ENCODE data around the gene WDR20.

WDR20 gene

GRCh38 chr14:102196902-102197230 is 57.2 kb downstream of the WDR20 start:
- no peak for DNase-seq (ENCODE audit: low read depth, low spot score)

- no peak for DNase-seq (ENCODE audit: low read depth, low spot score)
Measured at GRCh38 chr14:102197317-102197853, 57.7 kb downstream of the WDR20 start.

GRCh38 chr14:102200690-102201352 is 61.1 kb downstream of the WDR20 start:
- no peak for DNase-seq (ENCODE audit: low read depth, low spot score)

- no peak for DNase-seq (ENCODE audit: low read depth, low spot score)
Measured at GRCh38 chr14:102201353-102201738, 61.6 kb downstream of the WDR20 start.

GRCh38 chr14:102201776-102202175 is 62.1 kb downstream of the WDR20 start:
- no peak for DNase-seq (ENCODE audit: low read depth, low spot score)

- DNase-seq (ENCODE audit: low read depth, low spot score), result no peak
Measured at GRCh38 chr14:102202944-102203343, 63.2 kb downstream of the WDR20 start.

- DNase-seq (ENCODE audit: low read depth, low spot score), result no peak
Measured at GRCh38 chr14:102203382-102203781, 63.7 kb downstream of the WDR20 start.

GRCh38 chr14:102205560-102205959 is 65.9 kb downstream of the WDR20 start:
- DNase-seq (ENCODE audit: low read depth, low spot score), result no peak

GRCh38 chr14:102206918-102207317 is 67.2 kb downstream of the WDR20 start:
- DNase-seq (ENCODE audit: low read depth, low spot score), result no peak

GRCh38 chr14:102207831-102208365 is 68.2 kb downstream of the WDR20 start:
- no peak for DNase-seq (ENCODE audit: low read depth, low spot score)

- DNase-seq (ENCODE audit: low read depth, low spot score), result no peak
Measured at GRCh38 chr14:102208741-102209140, 69.0 kb downstream of the WDR20 start.

- DNase-seq (ENCODE audit: low read depth, low spot score), result no peak
Measured at GRCh38 chr14:102209224-102209966, 69.7 kb downstream of the WDR20 start.

- DNase-seq (ENCODE audit: low read depth, low spot score), result no peak
Measured at GRCh38 chr14:102210421-102211042, 70.8 kb downstream of the WDR20 start.

- no peak for DNase-seq (ENCODE audit: low read depth, low spot score)
Measured at GRCh38 chr14:102211240-102211639, 71.5 kb downstream of the WDR20 start.

- no peak for DNase-seq (ENCODE audit: low read depth, low spot score)
Measured at GRCh38 chr14:102212356-102212755, 72.7 kb downstream of the WDR20 start.

- no peak for DNase-seq (ENCODE audit: low read depth, low spot score)
Measured at GRCh38 chr14:102212845-102213244, 73.1 kb downstream of the WDR20 start.

GRCh38 chr14:102213470-102213869 is 73.8 kb downstream of the WDR20 start:
- DNase-seq (ENCODE audit: low read depth, low spot score), result no peak

- DNase-seq (ENCODE audit: low read depth, low spot score), result no peak
Measured at GRCh38 chr14:102213984-102214658, 74.4 kb downstream of the WDR20 start.

GRCh38 chr14:102215071-102215470 is 75.4 kb downstream of the WDR20 start:
- DNase-seq (ENCODE audit: low read depth, low spot score), result no peak

GRCh38 chr14:102215576-102216250 is 76.0 kb downstream of the WDR20 start:
- DNase-seq (ENCODE audit: low read depth, low spot score), result no peak

- no peak for DNase-seq (ENCODE audit: low read depth, low spot score)
Measured at GRCh38 chr14:102217399-102217798, 77.7 kb downstream of the WDR20 start.

Data from brain pericyte (primary cell).